ENCODE data around the gene ACBD3.

Gene ACBD3

GRCh38 chr1:226176870-226177269, 9.7 kb downstream of the ACBD3 start:
- Mint-ChIP-seq H3K27me3 (no peaks in the 10 kb centered on the region), H3K9me3 (no peaks in the 10 kb centered on the region), H3K27ac (no peak overlapping the region), H3K36me3 (ENCODE audit: low read depth) (peaks cover 19% of the 10 kb centered on the region), H3K4me3 (no peak overlapping the region), H3K4me1 (peaks cover 39% of the 10 kb centered on the region)
- no peak for DNase-seq
- no peak for ATAC-seq

DNA sequence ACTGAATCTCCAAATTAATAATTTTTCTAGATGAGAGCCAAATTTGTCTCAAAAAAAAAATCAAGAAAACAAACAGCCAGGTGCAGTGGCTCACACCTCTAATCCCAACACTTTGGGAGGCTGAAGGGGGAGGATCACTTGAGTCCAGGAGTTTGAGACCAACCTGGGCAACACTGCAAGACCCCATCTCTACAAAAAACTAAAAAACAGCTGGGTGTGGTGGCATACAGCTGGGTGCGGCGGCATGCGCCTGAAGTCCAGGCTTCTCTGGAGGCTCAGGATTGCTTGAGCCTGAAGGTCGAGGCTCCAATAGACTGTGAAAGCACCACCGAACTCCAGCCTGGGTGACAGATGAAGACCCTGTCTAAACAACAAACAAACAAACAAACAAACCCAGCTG, 14.0 kb downstream of the ACBD3 start:
- peaks cover 21% of the 10 kb centered on the region for H3K4me1 Mint-ChIP-seq
- H3K36me3 Mint-ChIP-seq (ENCODE audit: low read depth) = peaks cover 9% of the 10 kb centered on the region
- H3K4me3 Mint-ChIP-seq = no peak overlapping the region
- H3K9me3 Mint-ChIP-seq = no peaks in the 10 kb centered on the region
- DNase-seq = no peak
- H3K27me3 Mint-ChIP-seq = no peaks in the 10 kb centered on the region
- ATAC-seq = no peak
- no peak overlapping the region for H3K27ac Mint-ChIP-seq

DNA sequence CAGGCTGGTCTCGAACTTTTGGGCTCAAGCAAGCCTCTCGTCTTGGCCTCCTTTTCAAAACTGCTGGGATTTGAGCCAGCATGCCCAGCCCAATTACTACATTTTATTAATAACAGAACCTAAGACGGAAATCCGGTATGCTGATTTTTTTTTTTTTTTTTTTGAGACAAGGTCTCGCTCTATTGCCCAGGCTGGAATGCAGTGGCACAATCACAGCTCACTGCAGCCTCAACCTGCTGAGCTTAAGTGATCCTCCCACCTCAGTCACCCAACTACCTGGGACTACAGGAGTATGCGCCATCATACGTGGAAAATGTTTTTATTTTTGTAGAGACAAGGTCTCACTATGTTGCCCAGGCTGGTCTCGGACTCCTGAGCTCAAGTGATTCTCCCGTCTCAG, 20.2 kb downstream of the ACBD3 start:
- H3K9me3 Mint-ChIP-seq = no peaks in the 10 kb centered on the region
- peaks cover 10% of the 10 kb centered on the region for H3K4me1 Mint-ChIP-seq
- H3K27me3 Mint-ChIP-seq = no peaks in the 10 kb centered on the region
- peaks cover 23% of the 10 kb centered on the region for H3K36me3 Mint-ChIP-seq (ENCODE audit: low read depth)
- ATAC-seq (no peak), DNase-seq (no peak)
- H3K4me3 Mint-ChIP-seq = no peak overlapping the region
- H3K27ac Mint-ChIP-seq = no peak overlapping the region

- Mint-ChIP-seq H3K4me3 (no peak overlapping the region), H3K4me1 (peaks cover 6% of the 10 kb centered on the region), H3K27ac (no peak overlapping the region), H3K27me3 (no peaks in the 10 kb centered on the region), H3K9me3 (no peaks in the 10 kb centered on the region), H3K36me3 (ENCODE audit: low read depth) (peaks cover 32% of the 10 kb centered on the region)
- DNase-seq (no peak), ATAC-seq (no peak)
These were observed 22.4 kb downstream of the ACBD3 start for GRCh38 chr1:226164154-226164553.

DNA sequence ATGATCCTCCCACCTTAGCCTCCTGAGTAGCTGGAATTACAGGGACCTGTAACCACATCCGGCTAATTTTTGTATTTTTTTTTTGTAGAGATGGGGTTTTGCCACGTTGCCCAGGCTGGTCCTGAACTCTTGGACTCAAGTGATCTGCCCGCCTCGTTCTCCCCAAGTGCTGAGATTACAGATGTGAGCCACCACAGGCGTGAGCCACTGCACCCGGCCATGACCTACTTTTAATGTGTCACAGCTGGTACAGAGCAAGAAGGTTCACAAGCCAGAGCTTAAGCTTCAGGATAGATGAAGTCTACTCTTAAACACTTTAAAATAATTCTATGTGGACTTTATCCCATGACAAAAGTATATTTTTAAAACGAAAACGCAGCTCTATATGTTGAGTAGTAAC, 23.6 kb downstream of the ACBD3 start:
- peaks cover 6% of the 10 kb centered on the region for H3K4me1 Mint-ChIP-seq
- H3K27me3 Mint-ChIP-seq = no peaks in the 10 kb centered on the region
- no peak for ATAC-seq
- no peak overlapping the region for H3K4me3 Mint-ChIP-seq
- DNase-seq = no peak
- no peaks in the 10 kb centered on the region for H3K9me3 Mint-ChIP-seq
- no peak overlapping the region for H3K27ac Mint-ChIP-seq
- peaks cover 40% of the 10 kb centered on the region for H3K36me3 Mint-ChIP-seq (ENCODE audit: low read depth)

DNA sequence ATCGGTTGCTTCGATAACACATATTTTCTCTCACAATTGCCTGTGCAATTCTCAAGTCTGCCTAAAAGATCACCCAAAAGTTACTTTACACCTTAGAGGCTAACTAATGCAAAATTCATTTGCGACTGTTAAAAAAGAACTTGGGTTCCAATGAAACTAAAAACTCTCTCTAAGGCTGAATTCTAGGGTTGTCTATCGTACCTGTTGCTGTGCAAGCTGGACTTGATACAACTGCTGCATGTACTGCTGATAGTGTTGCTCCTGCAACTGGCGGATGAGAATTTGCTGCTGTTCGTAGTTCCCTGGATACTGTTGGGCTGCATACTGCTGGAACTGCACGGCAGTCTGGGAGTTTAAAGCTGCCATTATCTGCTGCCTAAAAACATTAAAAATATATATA, 27.6 kb downstream of the ACBD3 start:
- Mint-ChIP-seq H3K36me3 (ENCODE audit: low read depth) (peaks cover 47% of the 10 kb centered on the region), H3K9me3 (no peaks in the 10 kb centered on the region), H3K27me3 (no peaks in the 10 kb centered on the region), H3K4me1 (peaks cover 16% of the 10 kb centered on the region), H3K27ac (no peak overlapping the region), H3K4me3 (no peak overlapping the region)
- ATAC-seq (no peak), DNase-seq (no peak)

DNA sequence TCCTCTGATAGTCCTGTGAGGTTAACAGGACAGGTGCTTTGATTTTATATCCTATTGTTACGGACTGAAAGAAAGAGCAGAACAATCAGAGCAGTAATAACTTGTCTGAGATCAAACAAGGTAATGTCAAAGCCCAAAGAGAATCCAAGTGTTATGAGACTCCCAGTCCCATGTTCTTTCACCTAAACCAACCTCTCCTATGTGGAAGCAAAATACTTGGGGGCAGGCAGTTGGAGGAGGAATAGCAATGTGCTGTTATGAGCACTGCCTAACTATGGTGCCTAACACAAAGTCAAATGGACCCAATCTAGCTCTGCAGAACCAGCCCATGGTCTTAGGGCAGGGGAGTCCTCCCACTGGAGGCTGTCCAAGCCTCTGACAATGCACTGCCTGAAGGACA, 28.1 kb downstream of the ACBD3 start:
- Mint-ChIP-seq H3K4me1 (peaks cover 16% of the 10 kb centered on the region), H3K9me3 (no peaks in the 10 kb centered on the region), H3K36me3 (ENCODE audit: low read depth) (peaks cover 46% of the 10 kb centered on the region), H3K4me3 (no peak overlapping the region), H3K27me3 (no peaks in the 10 kb centered on the region), H3K27ac (no peak overlapping the region)
- ATAC-seq (no peak), DNase-seq (no peak)

GRCh38 chr1:226157761-226158316, 28.7 kb downstream of the ACBD3 start:
- DNase-seq = no peak
- Mint-ChIP-seq H3K27me3 (no peaks in the 10 kb centered on the region), H3K9me3 (no peaks in the 10 kb centered on the region), H3K36me3 (ENCODE audit: low read depth) (peaks cover 50% of the 10 kb centered on the region), H3K27ac (no peak overlapping the region), H3K4me3 (no peak overlapping the region), H3K4me1 (peaks cover 16% of the 10 kb centered on the region)
- no peak for ATAC-seq

DNA sequence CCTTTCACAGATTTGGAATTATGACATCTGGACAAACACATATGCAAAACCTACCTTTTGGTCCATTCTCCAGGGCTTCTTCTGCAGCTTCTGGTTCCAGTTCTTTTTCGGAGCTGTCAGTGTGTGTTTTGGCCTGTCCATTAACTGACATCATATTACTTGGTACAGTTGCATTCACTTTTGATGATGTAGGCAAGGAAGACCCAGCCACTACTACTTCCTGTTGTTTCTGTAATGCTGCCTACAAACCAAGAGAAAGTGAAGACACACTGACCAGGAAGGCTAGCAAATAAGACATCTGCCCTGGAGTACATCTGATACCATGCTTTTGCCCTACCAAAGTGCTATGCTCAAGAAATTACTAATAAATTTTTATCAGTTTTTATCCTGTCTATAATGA, 31.9 kb downstream of the ACBD3 start:
- DNase-seq (no peak), ATAC-seq (no peak)
- Mint-ChIP-seq H3K4me3 (no peak overlapping the region), H3K27me3 (no peaks in the 10 kb centered on the region), H3K9me3 (no peaks in the 10 kb centered on the region), H3K27ac (no peak overlapping the region), H3K4me1 (peaks cover 16% of the 10 kb centered on the region), H3K36me3 (ENCODE audit: low read depth) (peaks cover 37% of the 10 kb centered on the region)

GRCh38 chr1:226149806-226150205, 36.7 kb downstream of the ACBD3 start:
- H3K36me3 Mint-ChIP-seq (ENCODE audit: low read depth) = peaks cover 37% of the 10 kb centered on the region
- H3K27ac Mint-ChIP-seq = no peak overlapping the region
- H3K27me3 Mint-ChIP-seq = no peaks in the 10 kb centered on the region
- DNase-seq = no peak
- peaks cover 3% of the 10 kb centered on the region for H3K4me1 Mint-ChIP-seq
- no peak for ATAC-seq
- no peaks in the 10 kb centered on the region for H3K9me3 Mint-ChIP-seq
- H3K4me3 Mint-ChIP-seq = no peak overlapping the region

- Mint-ChIP-seq H3K27me3 (no peaks in the 10 kb centered on the region), H3K4me3 (no peak overlapping the region), H3K36me3 (ENCODE audit: low read depth) (peaks cover 35% of the 10 kb centered on the region), H3K27ac (no peak overlapping the region), H3K9me3 (no peaks in the 10 kb centered on the region), H3K4me1 (no peaks in the 10 kb centered on the region)
- DNase-seq (no peak), ATAC-seq (no peak)
These were observed 38.4 kb downstream of the ACBD3 start for GRCh38 chr1:226148121-226148648.

GRCh38 chr1:226144045-226144444, 42.5 kb downstream of the ACBD3 start:
- no peaks in the 10 kb centered on the region for H3K27me3 Mint-ChIP-seq
- H3K9me3 Mint-ChIP-seq = no peaks in the 10 kb centered on the region
- H3K4me1 Mint-ChIP-seq = no peaks in the 10 kb centered on the region
- no peak overlapping the region for H3K4me3 Mint-ChIP-seq
- H3K27ac Mint-ChIP-seq = no peak overlapping the region
- ATAC-seq (no peak), DNase-seq (no peak)
- H3K36me3 Mint-ChIP-seq (ENCODE audit: low read depth) = peaks cover 26% of the 10 kb centered on the region

DNA sequence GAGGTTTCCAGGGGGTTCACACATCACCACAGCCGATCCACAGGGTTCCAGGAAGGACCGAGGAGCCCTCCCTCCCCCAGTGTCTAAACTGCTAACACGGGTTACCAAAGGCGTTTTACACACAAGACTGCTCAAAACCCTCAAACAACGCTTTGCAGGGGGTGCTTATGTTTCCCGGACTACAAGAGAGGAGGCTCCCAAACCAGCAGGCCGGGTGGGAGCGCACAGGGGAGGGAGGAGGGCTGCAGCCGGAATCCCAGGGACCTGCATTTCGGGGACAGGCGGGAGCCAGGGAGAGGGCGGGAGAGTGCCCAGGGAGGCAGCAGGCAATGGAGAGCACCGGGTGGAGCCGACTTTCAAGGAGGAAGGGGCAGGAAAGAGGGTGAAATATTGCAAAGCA, 50.8 kb downstream of the ACBD3 start:
- no peak for ATAC-seq
- Mint-ChIP-seq H3K27me3 (no peaks in the 10 kb centered on the region), H3K4me3 (no peak overlapping the region), H3K36me3 (ENCODE audit: low read depth) (no peaks in the 10 kb centered on the region), H3K27ac (no peak overlapping the region), H3K4me1 (peaks cover 2% of the 10 kb centered on the region), H3K9me3 (no peaks in the 10 kb centered on the region)
- DNase-seq = no peak

DNA sequence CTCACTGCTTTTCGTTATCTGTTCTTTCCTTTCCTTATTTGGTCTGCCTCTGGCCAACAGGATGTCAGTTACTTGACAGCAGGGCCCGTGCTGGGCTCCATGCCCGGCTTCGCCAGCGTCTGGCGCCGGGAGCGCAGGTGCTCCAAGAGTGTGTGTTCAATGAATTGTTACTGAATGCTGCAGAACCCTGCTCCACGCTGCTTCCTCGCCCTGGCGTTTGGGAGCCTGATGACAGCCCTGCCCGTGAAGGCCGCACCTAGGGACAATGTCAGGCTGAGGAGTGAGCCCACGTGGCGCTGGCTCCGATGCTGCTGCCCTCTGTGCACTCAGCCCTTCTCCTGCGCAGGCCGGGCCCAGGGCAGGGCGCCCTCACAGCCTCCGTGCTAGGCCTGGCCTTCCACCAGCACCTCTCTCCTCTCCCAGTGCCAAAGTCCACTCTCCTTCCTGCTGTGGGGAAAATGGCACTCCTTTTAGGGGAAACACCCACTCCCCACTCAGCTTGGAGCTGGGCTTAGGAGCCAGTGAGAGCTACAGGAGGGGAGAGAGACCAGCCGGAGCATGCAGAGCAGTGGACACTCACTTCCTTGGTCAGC, 51.4 kb downstream of the ACBD3 start:
- no peaks in the 10 kb centered on the region for H3K9me3 Mint-ChIP-seq
- H3K36me3 Mint-ChIP-seq (ENCODE audit: low read depth) = no peaks in the 10 kb centered on the region
- H3K27me3 Mint-ChIP-seq = no peaks in the 10 kb centered on the region
- H3K27ac Mint-ChIP-seq = no peak overlapping the region
- peaks cover 2% of the 10 kb centered on the region for H3K4me1 Mint-ChIP-seq
- ATAC-seq = no peak
- DNase-seq = no peak
- no peak overlapping the region for H3K4me3 Mint-ChIP-seq

DNA sequence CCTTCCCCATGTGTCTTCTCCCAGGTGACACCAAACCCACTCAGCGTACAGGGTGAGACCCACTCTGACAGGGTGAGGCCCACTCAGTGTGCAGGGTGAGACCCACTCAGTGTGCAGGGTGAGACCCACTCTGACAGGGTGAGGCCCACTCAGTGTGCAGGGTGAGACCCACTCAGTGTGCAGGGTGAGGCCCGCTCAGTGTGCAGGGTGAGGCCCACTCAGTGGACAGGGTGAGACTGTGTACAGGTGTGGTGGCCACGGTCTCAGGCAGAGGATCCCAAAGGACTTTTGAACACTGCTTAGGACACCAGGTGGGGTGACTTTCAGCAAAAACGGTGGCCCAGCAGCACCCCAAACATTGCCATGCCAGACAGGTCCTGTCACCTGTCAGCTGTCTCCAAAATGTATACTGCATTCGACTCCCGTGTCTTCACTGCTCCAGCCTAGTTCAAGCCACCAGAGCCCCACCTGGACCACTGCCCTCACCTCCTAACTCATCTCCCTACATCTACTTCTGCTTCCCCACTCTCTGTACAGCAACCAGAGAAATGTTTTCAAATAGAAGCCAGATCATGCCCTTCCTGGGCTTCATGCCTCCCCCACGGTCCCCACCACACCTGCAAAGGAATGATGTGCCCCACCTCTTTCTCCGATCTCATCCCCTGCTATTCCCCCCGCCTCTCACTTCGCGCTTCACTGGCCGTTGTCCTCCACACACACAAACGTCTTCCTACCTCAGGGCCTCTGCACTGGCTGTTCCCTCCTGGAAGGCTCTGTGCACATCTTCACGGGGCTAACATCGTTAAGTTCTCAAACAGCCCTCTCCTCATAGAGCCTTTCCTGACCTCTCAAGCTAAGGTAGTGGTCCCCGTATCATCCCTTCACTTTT, 52.1 kb downstream of the ACBD3 start:
- Mint-ChIP-seq H3K27ac (no peak overlapping the region), H3K9me3 (no peaks in the 10 kb centered on the region), H3K27me3 (no peaks in the 10 kb centered on the region), H3K36me3 (ENCODE audit: low read depth) (no peaks in the 10 kb centered on the region), H3K4me1 (peaks cover 2% of the 10 kb centered on the region), H3K4me3 (no peak overlapping the region)
- DNase-seq (no peak), ATAC-seq (peak; percentile 31)

Measured in activated naive CD8-positive, alpha-beta T cell treated with anti-CD3 and anti-CD28 coated beads, Interleukin-2, amount 50 U/mL, for 24 hours (primary cell).